ENCODE measurements around the gene VENTX.
"Not testable (repeated sequence)": the region's sequence is repeated elsewhere in the genome, so short reads cannot be mapped to it uniquely, and the experiment has no call there.

Gene VENTX

DNA sequence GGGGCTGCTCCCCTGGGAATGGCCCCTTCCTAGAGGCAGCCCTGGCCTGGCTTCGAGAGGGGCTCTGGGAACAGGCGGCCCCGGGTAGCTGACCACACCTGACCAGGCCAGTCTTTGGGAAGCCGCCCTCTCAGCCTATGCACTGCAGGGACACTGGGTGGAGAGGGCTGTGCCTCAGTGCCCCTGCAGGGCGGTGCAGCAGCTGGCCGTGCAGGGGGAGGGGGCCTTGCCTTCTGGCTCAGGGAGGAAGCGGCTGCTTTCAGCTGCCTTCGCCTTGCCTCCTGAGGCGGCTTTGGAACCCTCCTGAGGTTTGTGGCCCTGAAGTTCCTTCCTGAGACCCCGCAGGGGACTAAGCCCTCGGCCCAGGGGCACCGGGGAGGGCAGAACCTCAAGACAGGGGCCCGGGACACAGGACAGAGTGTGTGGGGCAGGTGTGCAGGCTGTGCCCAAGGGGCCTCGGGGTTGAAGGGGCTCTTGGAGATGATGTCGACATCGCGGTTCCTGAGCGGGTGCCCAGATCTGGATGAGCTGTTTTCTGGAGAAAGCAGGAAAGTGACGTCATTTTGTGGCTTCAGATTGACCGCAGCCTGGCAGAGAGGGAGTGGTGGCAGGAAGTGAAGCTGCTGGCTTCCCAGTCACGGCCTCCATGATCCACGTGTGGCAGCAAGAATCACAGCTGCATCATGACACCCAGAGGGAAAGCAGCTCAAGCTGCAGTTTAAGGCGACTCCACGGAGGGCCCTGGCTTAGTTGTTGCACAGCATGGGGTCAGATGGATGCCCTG is 21.4 kb downstream of the VENTX start:
- peaks cover 14% of the 10 kb centered on the region for H3K27me3 ChIP-seq
- H3K9me3 ChIP-seq: no peaks in the 10 kb centered on the region
- H3K9ac ChIP-seq: peak overlapping the region; percentile 82
- H3K4me2 ChIP-seq: peak overlapping the region; percentile 98
- H4K20me1 ChIP-seq: peaks cover 31% of the 10 kb centered on the region
- TF ChIP-seq Cebpa-rat (IDR thresholded peaks at IDR 0.05): peak; percentile 96
- H3K4me3 ChIP-seq: peak overlapping the region; percentile 60
- no peaks in the 10 kb centered on the region for H3K36me3 ChIP-seq
- peak overlapping the region; percentile 98 for H3K27ac ChIP-seq
- peaks cover 90% of the 10 kb centered on the region for H3K4me1 ChIP-seq

DNA sequence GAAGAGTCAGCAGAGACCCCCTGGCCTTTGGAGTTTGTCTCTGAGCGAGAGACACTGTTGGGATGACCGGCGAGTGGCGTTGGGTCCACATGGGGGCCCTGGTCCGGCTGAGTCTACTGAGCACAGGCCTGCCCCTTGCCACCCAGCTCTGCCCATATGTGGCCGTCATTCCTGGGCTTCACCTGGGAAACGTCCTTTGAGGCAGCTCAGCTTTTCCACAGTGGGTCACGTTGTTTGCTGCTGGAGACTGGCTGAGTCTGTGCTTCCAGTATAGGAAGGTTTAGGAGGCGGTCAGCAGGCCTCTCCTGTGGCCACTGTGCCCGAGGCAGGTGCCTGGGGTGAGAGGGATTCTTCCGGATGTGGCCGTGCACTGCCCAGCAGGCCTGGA is 21.9 kb downstream of the VENTX start:
- peak overlapping the region; percentile 32; the same call in 1 of the 2 replicates for H3K4me3 ChIP-seq
- no peaks in the 10 kb centered on the region for H3K9me3 ChIP-seq
- peak overlapping the region; percentile 69; the same call in 1 of the 2 replicates for H3K9ac ChIP-seq
- peaks cover 31% of the 10 kb centered on the region for H4K20me1 ChIP-seq
- H3K27me3 ChIP-seq: peaks cover 14% of the 10 kb centered on the region
- peak overlapping the region; percentile 98 for H3K27ac ChIP-seq
- TF ChIP-seq Cebpa-rat (IDR thresholded peaks at IDR 0.05): no peak
- H3K4me2 ChIP-seq: peak overlapping the region; percentile 98
- peaks cover 90% of the 10 kb centered on the region for H3K4me1 ChIP-seq
- no peaks in the 10 kb centered on the region for H3K36me3 ChIP-seq

DNA sequence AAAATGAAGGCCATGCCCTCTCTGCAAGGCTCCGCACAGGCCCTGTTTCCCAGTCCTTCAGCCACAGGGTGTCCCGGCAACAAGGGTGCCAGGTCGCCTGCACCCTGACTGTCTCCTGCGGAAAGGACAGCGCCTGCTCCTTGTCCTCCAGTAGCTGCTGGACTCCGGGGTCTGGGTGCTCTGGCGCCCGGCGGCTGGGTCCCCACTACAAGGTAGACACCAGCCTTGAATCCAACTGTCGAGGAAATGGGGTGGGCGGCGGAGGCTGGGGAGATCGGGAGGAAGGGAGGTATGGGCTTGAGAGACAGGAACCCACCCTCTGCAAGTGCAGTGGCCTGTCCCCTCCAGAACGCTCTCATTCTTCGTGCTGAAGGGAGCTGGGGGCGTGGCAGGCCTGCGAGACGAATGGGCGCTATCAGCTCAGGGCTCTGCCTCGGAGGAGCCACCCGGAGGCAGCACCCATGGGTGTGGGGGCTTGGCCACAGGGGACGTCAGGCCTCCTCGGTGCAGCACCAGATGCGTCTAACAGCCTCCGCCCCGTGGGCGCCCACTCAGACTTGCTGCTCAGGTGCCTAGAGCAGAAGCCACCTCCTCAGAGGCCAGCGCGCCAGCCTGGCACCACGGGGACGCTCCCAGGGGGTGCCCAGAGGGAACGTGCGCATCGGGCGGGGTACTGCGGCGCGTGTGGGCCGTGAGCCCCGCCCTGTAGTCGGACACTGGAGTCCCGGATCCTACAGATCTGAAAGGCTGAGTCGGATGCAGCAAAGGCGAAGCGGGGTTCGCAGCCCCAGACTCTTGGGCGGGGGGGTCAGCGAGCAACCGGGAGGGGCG is 23.5 kb downstream of the VENTX start:
- peak overlapping the region; percentile 98 for H3K4me2 ChIP-seq
- H3K4me1 ChIP-seq: peaks cover 76% of the 10 kb centered on the region
- peak overlapping the region; percentile 70 for H3K4me3 ChIP-seq
- H4K20me1 ChIP-seq: peaks cover 31% of the 10 kb centered on the region
- H3K27me3 ChIP-seq: peaks cover 14% of the 10 kb centered on the region
- no peaks in the 10 kb centered on the region for H3K36me3 ChIP-seq
- no peaks in the 10 kb centered on the region for H3K9me3 ChIP-seq
- H3K9ac ChIP-seq: peak overlapping the region; percentile 79
- TF ChIP-seq Cebpa-rat (IDR thresholded peaks at IDR 0.05): no peak
- H3K27ac ChIP-seq: peak overlapping the region; percentile 85

DNA sequence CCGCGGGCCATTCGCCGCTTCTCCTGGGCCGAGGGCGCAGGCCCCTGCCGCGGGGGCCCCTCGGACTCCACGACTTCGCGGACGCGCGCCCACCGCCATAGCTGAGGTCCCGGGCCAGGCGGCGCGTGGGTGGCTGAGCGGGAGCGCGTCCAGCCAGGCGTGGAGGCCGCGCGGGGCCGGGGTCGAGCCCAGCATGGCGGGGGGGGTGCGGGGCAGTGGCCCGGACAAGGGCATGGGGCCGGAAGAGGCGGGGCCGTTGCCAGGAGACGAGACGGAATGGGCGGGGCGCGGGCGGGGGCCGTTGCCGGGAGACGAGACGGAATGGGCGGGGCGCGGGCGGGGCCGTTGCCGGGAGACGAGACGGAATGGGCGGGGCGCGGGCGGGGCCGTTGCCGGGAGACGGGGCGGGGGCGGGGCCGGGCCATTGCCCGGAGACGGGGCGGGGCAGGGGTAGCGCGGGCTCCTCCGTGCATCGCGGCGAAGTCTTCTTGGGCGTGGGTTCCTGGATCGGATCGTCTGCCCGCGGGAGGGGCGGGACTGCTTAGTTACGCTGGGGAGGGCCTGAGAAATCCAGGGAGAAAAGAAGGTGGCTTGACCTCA is 24.2 kb downstream of the VENTX start:
- Histone ChIP-seq H3K27me3 (peaks cover 14% of the 10 kb centered on the region), H4K20me1 (peaks cover 31% of the 10 kb centered on the region), H3K9me3 (no peaks in the 10 kb centered on the region), H3K4me1 (peaks cover 69% of the 10 kb centered on the region), H3K9ac (peak overlapping the region; percentile 79), H3K27ac (peak overlapping the region; percentile 85), H3K36me3 (no peaks in the 10 kb centered on the region), H3K4me3 (peak overlapping the region; percentile 70), H3K4me2 (peak overlapping the region; percentile 98)
- no peak for TF ChIP-seq Cebpa-rat (IDR thresholded peaks at IDR 0.05)

DNA sequence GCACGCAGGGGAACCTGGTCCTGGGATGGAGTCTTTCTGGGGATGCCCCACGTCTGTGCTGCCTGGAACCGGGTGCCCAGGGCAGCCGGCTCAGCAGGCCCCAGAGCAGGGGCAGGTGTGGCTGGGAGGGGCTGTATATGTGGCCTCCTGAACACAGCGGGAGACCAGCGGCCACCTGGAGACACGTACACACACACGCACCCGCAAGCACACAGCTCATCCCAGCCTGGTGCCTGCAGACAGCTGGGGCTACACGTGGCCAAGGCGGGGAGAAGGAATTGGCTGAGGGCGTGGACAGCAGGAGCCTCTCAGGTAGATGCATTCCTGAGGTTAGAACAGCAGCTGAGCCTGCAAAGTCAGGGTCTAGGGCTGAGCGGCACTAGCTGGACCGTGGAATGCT is 25.0 kb downstream of the VENTX start:
- H3K9me3 ChIP-seq: no peaks in the 10 kb centered on the region
- H3K27ac ChIP-seq: no peak overlapping the region
- no peak overlapping the region for H3K9ac ChIP-seq
- H3K27me3 ChIP-seq: peaks cover 14% of the 10 kb centered on the region
- peaks cover 27% of the 10 kb centered on the region for H4K20me1 ChIP-seq
- no peak for TF ChIP-seq Cebpa-rat (IDR thresholded peaks at IDR 0.05)
- peaks cover 60% of the 10 kb centered on the region for H3K4me1 ChIP-seq
- peak overlapping the region; percentile 54; the same call in 1 of the 2 replicates for H3K4me3 ChIP-seq
- peak overlapping the region; percentile 86 for H3K4me2 ChIP-seq
- H3K36me3 ChIP-seq: no peaks in the 10 kb centered on the region

DNA sequence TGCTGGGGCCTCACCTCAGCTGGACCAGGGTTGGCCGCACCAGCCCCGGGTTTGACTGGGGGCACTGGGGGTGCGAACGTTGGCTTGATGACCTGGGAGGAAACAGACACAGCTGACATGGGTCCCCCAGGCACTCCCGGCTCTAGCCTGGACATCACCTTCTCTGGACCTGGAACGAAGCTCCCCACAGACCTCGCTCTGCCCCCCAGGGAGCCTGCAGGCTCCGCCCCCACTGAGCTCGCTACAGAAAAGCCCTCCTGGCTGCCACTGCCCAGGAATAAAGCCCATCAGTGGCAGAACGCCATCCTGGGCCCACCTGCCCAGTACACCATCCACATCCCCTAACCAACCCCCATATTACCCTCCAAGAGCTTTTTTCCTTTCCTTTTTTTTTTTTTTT is 26.0 kb downstream of the VENTX start:
- Histone ChIP-seq H3K27ac (no peak overlapping the region), H3K4me2 (peak overlapping the region; percentile 86), H3K27me3 (peaks cover 14% of the 10 kb centered on the region), H3K36me3 (no peaks in the 10 kb centered on the region), H3K9me3 (no peaks in the 10 kb centered on the region), H3K4me1 (peaks cover 50% of the 10 kb centered on the region), H3K4me3 (no peak overlapping the region), H3K9ac (no peak overlapping the region), H4K20me1 (peaks cover 17% of the 10 kb centered on the region)
- TF ChIP-seq Cebpa-rat (IDR thresholded peaks at IDR 0.05): no peak

DNA sequence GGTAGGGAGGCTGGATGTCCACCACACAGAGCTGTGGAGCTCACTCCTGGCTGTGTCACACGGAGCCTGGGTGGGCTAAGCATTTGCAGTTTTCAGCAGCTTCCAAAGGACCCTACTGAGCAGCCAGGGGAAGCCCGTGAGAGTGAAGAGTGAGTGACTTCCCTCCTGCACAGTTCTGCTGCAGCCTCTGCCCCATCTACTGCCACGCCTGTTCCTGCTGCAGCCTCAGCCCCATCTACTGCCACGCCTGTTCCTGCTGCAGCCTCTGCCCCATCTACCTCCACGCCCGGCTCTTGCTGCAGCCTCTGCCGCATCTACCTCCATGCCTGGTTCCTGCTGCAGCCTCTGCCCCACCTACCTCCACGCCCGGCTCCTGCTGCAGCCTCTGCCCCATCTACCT is 26.8 kb downstream of the VENTX start:
- no peak for TF ChIP-seq Cebpa-rat (IDR thresholded peaks at IDR 0.05)
- H3K9ac ChIP-seq: no peak overlapping the region
- peaks cover 53% of the 10 kb centered on the region for H3K4me1 ChIP-seq
- peak overlapping the region; percentile 18 for H3K4me2 ChIP-seq
- H3K4me3 ChIP-seq: no peak overlapping the region
- H3K27ac ChIP-seq: no peak overlapping the region
- H3K27me3 ChIP-seq: peaks cover 14% of the 10 kb centered on the region
- peaks cover 14% of the 10 kb centered on the region for H4K20me1 ChIP-seq
- H3K9me3 ChIP-seq: no peaks in the 10 kb centered on the region
- no peaks in the 10 kb centered on the region for H3K36me3 ChIP-seq

DNA sequence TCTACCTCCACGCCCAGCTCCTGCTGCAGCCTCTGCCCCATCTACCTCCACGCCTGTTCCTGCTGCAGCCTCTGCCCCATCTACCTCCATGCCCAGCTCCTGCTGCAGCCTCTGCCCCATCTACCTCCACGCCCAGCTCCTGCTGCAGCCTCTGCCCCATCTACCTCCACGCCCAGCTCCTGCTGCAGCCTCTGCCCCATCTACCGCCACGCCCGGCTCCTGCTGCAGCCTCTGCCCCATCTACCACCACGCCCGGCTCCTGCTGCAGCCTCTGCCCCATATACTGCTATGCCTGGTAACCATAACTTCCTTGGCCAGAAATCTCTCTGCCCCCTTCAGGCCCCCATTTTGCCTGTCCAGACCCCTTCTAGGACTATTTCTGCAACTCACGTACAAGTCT is 27.4 kb downstream of the VENTX start:
- not testable (repeated sequence) for H3K4me3 ChIP-seq, H3K9me3 ChIP-seq, H3K4me2 ChIP-seq, H3K36me3 ChIP-seq, H3K9ac ChIP-seq, H4K20me1 ChIP-seq, H3K27ac ChIP-seq
- Histone ChIP-seq H3K4me1 (peaks cover 53% of the 10 kb centered on the region), H3K27me3 (peaks cover 14% of the 10 kb centered on the region)

DNA sequence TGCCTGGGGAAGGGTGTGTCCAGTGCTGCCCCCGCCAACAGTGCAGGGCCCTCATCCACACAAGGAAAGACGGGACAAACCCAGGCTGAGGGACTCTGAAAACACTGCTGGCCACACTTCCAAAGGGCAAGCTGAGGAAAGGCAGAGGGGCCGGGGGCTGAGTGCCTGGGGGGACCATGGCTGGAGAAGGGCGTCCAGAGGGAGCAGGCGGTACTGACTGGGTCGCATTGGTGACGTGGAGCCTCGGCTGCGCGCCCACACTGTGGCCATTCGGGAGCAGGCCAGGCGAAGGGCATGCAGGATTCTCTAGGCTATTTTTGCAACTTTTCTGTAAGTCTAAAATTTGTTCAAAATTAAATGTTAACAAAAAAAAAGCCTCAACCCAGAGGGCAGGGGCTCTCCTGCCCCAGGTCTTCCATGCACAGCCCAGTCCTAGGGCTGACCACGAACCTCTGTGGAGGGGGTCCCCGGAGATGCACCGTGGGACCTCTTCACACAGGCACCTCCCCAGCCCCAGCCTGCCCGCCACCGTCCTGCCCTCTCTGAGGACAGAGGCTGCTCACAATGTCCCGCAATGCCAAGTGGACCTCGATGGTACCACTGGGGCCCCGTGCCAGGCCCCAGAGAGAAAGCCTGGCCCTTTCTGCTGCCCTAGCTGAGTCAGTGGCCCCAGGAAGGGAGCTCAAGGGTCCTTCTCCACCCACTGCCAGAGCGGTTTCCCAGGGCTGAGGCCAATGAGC is 28.6 kb downstream of the VENTX start:
- no peaks in the 10 kb centered on the region for H3K9me3 ChIP-seq
- TF ChIP-seq Cebpa-rat (IDR thresholded peaks at IDR 0.05): no peak
- H3K27ac ChIP-seq: no peak overlapping the region
- H3K9ac ChIP-seq: no peak overlapping the region
- H3K4me2 ChIP-seq: no peak overlapping the region
- no peak overlapping the region for H3K4me3 ChIP-seq
- peaks cover 14% of the 10 kb centered on the region for H3K27me3 ChIP-seq
- H3K4me1 ChIP-seq: peaks cover 45% of the 10 kb centered on the region
- no peaks in the 10 kb centered on the region; the same call in none of the 2 replicates for H4K20me1 ChIP-seq
- H3K36me3 ChIP-seq: no peaks in the 10 kb centered on the region; the same call in 1 of the 2 replicates

Data from BLaER1 (cell line).